B cell (primary cell): ENCODE data around the gene ATP8A2. TPM values are rescaled to one million over a fixed set of nuclear protein-coding genes. Genes with fewer than 3 reads are reported as not detected.

Source experiments
- ATAC-seq: fragments of 200-7000 bp; cut with Tn5 transposase; one replicate; pipeline ENCODE4 v1.10.0; 2021; ENCODE audit warnings: low read depth, mild to moderate bottlenecking, moderate number of reproducible peaks, moderate library complexity
- CTCF ChIA-PET: fragments of 350-600 bp; sonication (Branson Sonifier 250); formaldehyde crosslinking; loops from one replicate; lab custom pipeline; 2021; ENCODE audit warnings: antibody characterized with exemption, inconsistent platforms; lab: Charles Lee
- POLR2A ChIA-PET: fragments of 350-600 bp; sonication (Branson Sonifier 250); formaldehyde crosslinking; loops from one replicate; lab custom pipeline; 2021; ENCODE audit warnings: antibody characterized with exemption; lab: Charles Lee
- DNase-seq: peaks from one replicate; pipeline ENCODE4 v3.0.0; 2013
- H2AFZ ChIP-seq: 2 replicates; pipeline ENCODE4 v1.6.1; 2012; ENCODE audit warnings: mild to moderate bottlenecking, low read depth, low read length; ENCODE audit not compliant: insufficient read depth, poor library complexity, severe bottlenecking
- H3K27ac ChIP-seq, 2 donors: 1 replicate in 1 of 2; 2 replicates in 1 of 2; pipeline ENCODE4 v1.5.1; 2012 to 2013; ENCODE audit warnings: low read length in 2 of 2, mild to moderate bottlenecking in 2 of 2, moderate library complexity in 1 of 2
- H3K27me3 ChIP-seq, 4 experiments: fragments of 200-600 bp in 1 of 4; sonication (generic) in 1 of 4; replicated peaks in 1 of 4; 1 replicate in 2 of 4; 2 replicates in 2 of 4; pipeline versions ENCODE4 v1.6.1 to v1.7.0; 2013 to 2016; ENCODE audit warnings: low read length in 3 of 4, mild to moderate bottlenecking in 2 of 4, mixed read lengths in 1 of 4, moderate library complexity in 1 of 4; ENCODE audit not compliant: insufficient read depth in 4 of 4, control insufficient read depth in 3 of 4; ENCODE audit errors: control extremely low read depth in 1 of 4
- H3K36me3 ChIP-seq, 2 experiments: replicated peaks in 1 of 2; 1 replicate in 1 of 2; 2 replicates in 1 of 2; pipeline versions ENCODE4 v1.6.1 to v1.7.1; 2013; ENCODE audit warnings: low read length in 1 of 2; ENCODE audit not compliant: insufficient read depth in 2 of 2, control insufficient read depth in 1 of 2; ENCODE audit errors: control extremely low read depth in 1 of 2, extremely low read depth in 1 of 2
- H3K4me1 ChIP-seq, 2 donors: fragments of 200-600 bp in 1 of 2; sonication (generic) in 1 of 2; 1 replicate in 1 of 2; 2 replicates in 1 of 2; pipeline versions ENCODE4 v1.5.1 to v1.6.1; 2013 to 2017; ENCODE audit warnings: low read length in 2 of 2; ENCODE audit not compliant: control insufficient read depth in 2 of 2, insufficient read depth in 2 of 2
- H3K4me2 ChIP-seq: replicated peaks from 2 replicates; pipeline ENCODE3; 2012; ENCODE audit warnings: mild to moderate bottlenecking, low read depth, low read length; ENCODE audit not compliant: poor library complexity, severe bottlenecking
- H3K4me3 ChIP-seq, 5 experiments: fragments of 200-600 bp in 1 of 5; sonication (generic) in 1 of 5; 1 replicate in 3 of 5; 2 replicates in 2 of 5; pipeline versions ENCODE4 v1.5.1 to v1.7.0; 2011 to 2016; ENCODE audit warnings: low read length in 4 of 5, mild to moderate bottlenecking in 4 of 5, low read depth in 2 of 5, control low read depth in 1 of 5, moderate library complexity in 1 of 5; ENCODE audit not compliant: insufficient read depth in 1 of 5; ENCODE audit errors: control extremely low read depth in 1 of 5, extremely low read depth in 1 of 5
- H3K79me2 ChIP-seq: fragments of 200-600 bp; sonication (generic); one replicate; pipeline ENCODE4 v1.6.0; 2016; ENCODE audit warnings: low read length; ENCODE audit not compliant: control insufficient read depth, insufficient read depth
- H3K9ac ChIP-seq: fragments of 200-600 bp; sonication (generic); 2 replicates; pipeline ENCODE4 v1.6.1; 2017; ENCODE audit warnings: mild to moderate bottlenecking, low read length, moderate library complexity
- H3K9me3 ChIP-seq, 3 donors: one replicate each; pipeline versions ENCODE4 v1.6.1 to v1.7.1; 2013; ENCODE audit warnings: low read length in 2 of 3; ENCODE audit not compliant: control insufficient read depth in 2 of 3, insufficient read depth in 1 of 3; ENCODE audit errors: control extremely low read depth in 1 of 3
- H4K20me1 ChIP-seq: 2 replicates; pipeline ENCODE4 v1.6.0; 2012; ENCODE audit warnings: mild to moderate bottlenecking, low read length; ENCODE audit not compliant: insufficient read depth, control insufficient read depth, poor library complexity, severe bottlenecking
- H3K27ac Mint-ChIP-seq: one replicate; pipeline ENCODE4 v1.8.0; 2021; ENCODE audit warnings: mixed read lengths
- H3K27me3 Mint-ChIP-seq: one replicate; pipeline ENCODE4 v1.8.0; 2021; ENCODE audit warnings: mixed read lengths
- H3K4me1 Mint-ChIP-seq: one replicate; pipeline ENCODE4 v1.8.0; 2021; ENCODE audit warnings: mixed read lengths
- H3K4me3 Mint-ChIP-seq: one replicate; pipeline ENCODE4 v1.8.0; 2021; ENCODE audit warnings: mixed read lengths
- H3K9me3 Mint-ChIP-seq: one replicate; pipeline ENCODE4 v1.8.0; 2022; ENCODE audit warnings: mixed read lengths; ENCODE audit not compliant: insufficient read depth
- EZH2 ChIP-seq: IDR thresholded peaks from 2 replicates; pipeline ENCODE4 v1.6.1; 2012; ENCODE audit warnings: borderline replicate concordance, low read depth, mild to moderate bottlenecking, moderate library complexity, low read length; ENCODE audit not compliant: insufficient read depth, poor library complexity, severe bottlenecking
- WGBS: methylation state at CpG from one replicate; pipeline ENCODE4 v1.1.5; 2013; ENCODE audit warnings: missing lambda C conversion rate; ENCODE audit not compliant: insufficient coverage; 5-methylcytosine and 5-hydroxymethylcytosine counted together
- intact Hi-C: fragments of 100-400 bp; cut with micrococcal nuclease; formaldehyde crosslinking; loops from one replicate; pipeline ENCODE4 v1.10.0; 2022
- polyA plus RNA-seq: library from polyadenylated mRNA; depleted of rRNA; stranded (reverse); fragments of >200 nt; gene quantifications from 2 replicates; pipeline ENCODE4 v1.2.3, GENCODE V29; 2012
- total RNA-seq, 2 donors: library from RNA; stranded (reverse); fragments of 120-200 nt in 1 of 2; gene quantifications; 1 replicate in 1 of 2; 2 replicates in 1 of 2; pipeline versions ENCODE4 v1.2.3 to v1.2.4, GENCODE V29; 2013 to 2022
- TF ChIP-seq, protein P1 (sequence below): fragments of 200-600 bp; IDR thresholded peaks from one replicate; pipeline ENCODE4 v1.8.0; 2022; ENCODE audit warnings: antibody characterized with exemption, mild to moderate bottlenecking

ATP8A2 gene
- total and polyA plus RNA-seq, 2 donors (not counting 1 experiment from before 2014, with no cell fraction given), result not detected

DNA sequence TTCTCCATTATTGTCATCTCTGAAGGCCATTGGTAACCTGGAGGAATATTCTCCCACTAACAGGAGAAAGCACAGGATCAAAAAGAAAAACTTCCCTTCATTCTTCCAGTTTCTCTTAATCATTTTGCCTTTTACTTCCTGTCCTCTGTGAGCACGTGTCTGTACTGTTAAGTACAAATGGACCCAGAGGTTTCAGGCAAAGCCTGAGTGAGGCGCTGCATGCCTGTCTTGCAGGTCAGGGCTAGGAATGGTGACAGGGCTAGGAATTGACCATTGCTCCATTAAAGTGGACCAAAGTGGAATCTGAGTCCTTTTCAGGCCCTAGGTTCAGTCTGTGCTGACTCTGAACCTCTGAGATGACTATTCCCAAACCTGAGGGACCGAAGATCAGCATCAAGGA lies 353.3 kb downstream of the ATP8A2 start:
- Histone ChIP-seq H3K27ac (no peak overlapping the region), H3K9me3 (no peaks in the 10 kb centered on the region), H3K4me1 (no peaks in the 10 kb centered on the region), H3K79me2 (no peaks in the 10 kb centered on the region), H2AFZ (no peak overlapping the region), H3K4me2 (no peak overlapping the region), H3K27me3 (no peaks in the 10 kb centered on the region), H3K9ac (no peak overlapping the region), H4K20me1 (no peaks in the 10 kb centered on the region), H3K36me3 (no peaks in the 10 kb centered on the region), H3K4me3 (no peak overlapping the region)
- Mint-ChIP-seq H3K27me3 (peaks cover 11% of the 10 kb centered on the region), H3K4me3 (no peak overlapping the region), H3K9me3 (no peaks in the 10 kb centered on the region), H3K4me1 (no peaks in the 10 kb centered on the region), H3K27ac (no peak overlapping the region)
- ChIA-PET CTCF (no interaction called here), POLR2A (no interaction called here)
- intact Hi-C loops, result no loop called here
- ATAC-seq (no peak), DNase-seq (no peak)
- TF ChIP-seq, protein P1, sequence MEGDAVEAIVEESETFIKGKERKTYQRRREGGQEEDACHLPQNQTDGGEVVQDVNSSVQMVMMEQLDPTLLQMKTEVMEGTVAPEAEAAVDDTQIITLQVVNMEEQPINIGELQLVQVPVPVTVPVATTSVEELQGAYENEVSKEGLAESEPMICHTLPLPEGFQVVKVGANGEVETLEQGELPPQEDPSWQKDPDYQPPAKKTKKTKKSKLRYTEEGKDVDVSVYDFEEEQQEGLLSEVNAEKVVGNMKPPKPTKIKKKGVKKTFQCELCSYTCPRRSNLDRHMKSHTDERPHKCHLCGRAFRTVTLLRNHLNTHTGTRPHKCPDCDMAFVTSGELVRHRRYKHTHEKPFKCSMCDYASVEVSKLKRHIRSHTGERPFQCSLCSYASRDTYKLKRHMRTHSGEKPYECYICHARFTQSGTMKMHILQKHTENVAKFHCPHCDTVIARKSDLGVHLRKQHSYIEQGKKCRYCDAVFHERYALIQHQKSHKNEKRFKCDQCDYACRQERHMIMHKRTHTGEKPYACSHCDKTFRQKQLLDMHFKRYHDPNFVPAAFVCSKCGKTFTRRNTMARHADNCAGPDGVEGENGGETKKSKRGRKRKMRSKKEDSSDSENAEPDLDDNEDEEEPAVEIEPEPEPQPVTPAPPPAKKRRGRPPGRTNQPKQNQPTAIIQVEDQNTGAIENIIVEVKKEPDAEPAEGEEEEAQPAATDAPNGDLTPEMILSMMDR, result no peak
- TF ChIP-seq EZH2, result no peak
- WGBS, result 86% methylated on average over 2 of the region's 3 CpGs

DNA sequence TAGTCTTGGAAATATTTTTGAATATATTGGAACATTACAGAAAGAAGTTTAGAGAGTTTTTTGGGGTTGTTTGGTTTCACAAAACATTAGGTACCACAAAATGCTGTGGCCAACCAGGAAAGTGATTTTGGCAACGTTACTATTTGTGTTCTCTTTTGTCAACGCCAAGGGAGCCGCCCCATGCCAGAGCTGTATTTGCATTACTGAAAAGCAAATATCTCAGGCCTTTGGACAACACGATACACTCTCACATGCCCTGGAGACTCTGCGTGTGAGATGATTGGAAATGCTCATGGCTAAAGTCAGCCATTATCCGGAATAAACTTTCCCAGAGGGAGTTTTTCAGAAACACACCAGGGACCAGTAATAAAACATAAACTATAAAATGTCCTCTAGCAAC lies 355.5 kb downstream of the ATP8A2 start:
- H4K20me1 ChIP-seq, result no peaks in the 10 kb centered on the region
- Mint-ChIP-seq H3K27ac (no peak overlapping the region), H3K4me3 (no peak overlapping the region), H3K4me1 (no peaks in the 10 kb centered on the region), H3K9me3 (no peaks in the 10 kb centered on the region), H3K27me3 (peaks cover 11% of the 10 kb centered on the region)
- WGBS, result 83% methylated on average over 3 of the region's 6 CpGs
- no peaks in the 10 kb centered on the region for H3K36me3 ChIP-seq
- no peaks in the 10 kb centered on the region for H3K79me2 ChIP-seq
- ChIA-PET POLR2A (no interaction called here), CTCF (no interaction called here)
- H3K4me1 ChIP-seq, result no peaks in the 10 kb centered on the region
- no peaks in the 10 kb centered on the region for H3K9me3 ChIP-seq
- no peak overlapping the region for H2AFZ ChIP-seq
- no peak for TF ChIP-seq EZH2
- TF ChIP-seq, protein P1, result no peak
- H3K27ac ChIP-seq, result no peak overlapping the region
- no peak for ATAC-seq
- H3K9ac ChIP-seq, result no peak overlapping the region
- H3K27me3 ChIP-seq, result no peaks in the 10 kb centered on the region
- intact Hi-C loops, result no loop called here
- no peak overlapping the region for H3K4me3 ChIP-seq
- DNase-seq, result no peak
- H3K4me2 ChIP-seq, result no peak overlapping the region
